Measurements from ENCODE around the gene SLC25A22.

The SLC25A22 gene

DNA sequence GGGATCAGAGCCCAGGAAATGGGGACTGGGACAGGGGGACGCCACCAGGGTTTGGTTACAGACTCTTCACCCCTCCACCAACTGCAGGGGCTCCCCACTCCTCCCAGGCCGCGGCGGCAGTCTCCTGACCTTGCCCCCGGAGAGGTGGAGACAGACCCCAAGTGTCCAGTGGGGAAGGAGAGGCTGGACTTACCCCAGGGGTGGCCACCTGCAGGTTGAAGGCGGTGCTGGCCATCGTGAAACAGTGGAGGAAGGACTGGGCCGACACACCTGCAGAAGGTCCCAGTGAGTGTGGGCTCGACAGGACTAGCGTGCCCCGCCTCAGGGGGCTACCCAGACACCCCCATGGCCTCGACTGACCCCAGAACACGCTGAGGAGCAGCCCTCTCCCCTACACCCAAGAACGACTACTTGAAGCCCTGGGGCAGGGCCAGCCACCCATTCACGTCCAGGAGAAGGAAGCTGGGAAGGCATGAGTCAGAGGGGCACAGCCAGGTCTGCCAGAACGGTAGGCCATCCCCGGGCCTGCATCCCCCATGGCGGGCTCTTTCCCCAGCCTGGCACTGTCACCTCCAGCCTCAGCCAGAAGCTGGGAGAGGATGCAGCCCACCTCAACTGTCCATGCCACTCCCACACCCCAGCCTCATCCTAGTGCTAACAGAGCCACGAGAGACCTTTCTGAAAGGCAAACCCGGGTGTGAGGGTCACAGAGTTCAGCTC lies 23.0 kb downstream of the SLC25A22 start:
- Histone ChIP-seq H3K4me1 (ENCODE audit: low read depth, poor library complexity, severe bottlenecking) (peaks cover 12% of the 10 kb centered on the region), H3K79me2 (ENCODE audit: insufficient read depth, low read depth) (peaks cover 42% of the 10 kb centered on the region), H3K4me3 (IDR thresholded peaks at IDR 0.05; ENCODE audit: insufficient read depth, low read depth, low read length) (no peak overlapping the region), H4K20me1 (ENCODE audit: insufficient read depth) (no peaks in the 10 kb centered on the region), H3K27me3 (ENCODE audit: insufficient read depth, low read depth) (no peaks in the 10 kb centered on the region), H3K4me2 (no peak overlapping the region), H3K9ac (no peak overlapping the region), H3K27ac (no peak overlapping the region), H2AFZ (ENCODE audit: low read depth) (no peak overlapping the region), H3K36me3 (ENCODE audit: insufficient read depth) (no peaks in the 10 kb centered on the region)
- TF ChIP-seq, protein P1, sequence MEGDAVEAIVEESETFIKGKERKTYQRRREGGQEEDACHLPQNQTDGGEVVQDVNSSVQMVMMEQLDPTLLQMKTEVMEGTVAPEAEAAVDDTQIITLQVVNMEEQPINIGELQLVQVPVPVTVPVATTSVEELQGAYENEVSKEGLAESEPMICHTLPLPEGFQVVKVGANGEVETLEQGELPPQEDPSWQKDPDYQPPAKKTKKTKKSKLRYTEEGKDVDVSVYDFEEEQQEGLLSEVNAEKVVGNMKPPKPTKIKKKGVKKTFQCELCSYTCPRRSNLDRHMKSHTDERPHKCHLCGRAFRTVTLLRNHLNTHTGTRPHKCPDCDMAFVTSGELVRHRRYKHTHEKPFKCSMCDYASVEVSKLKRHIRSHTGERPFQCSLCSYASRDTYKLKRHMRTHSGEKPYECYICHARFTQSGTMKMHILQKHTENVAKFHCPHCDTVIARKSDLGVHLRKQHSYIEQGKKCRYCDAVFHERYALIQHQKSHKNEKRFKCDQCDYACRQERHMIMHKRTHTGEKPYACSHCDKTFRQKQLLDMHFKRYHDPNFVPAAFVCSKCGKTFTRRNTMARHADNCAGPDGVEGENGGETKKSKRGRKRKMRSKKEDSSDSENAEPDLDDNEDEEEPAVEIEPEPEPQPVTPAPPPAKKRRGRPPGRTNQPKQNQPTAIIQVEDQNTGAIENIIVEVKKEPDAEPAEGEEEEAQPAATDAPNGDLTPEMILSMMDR (conservative IDR thresholded peaks at IDR 0.05; ENCODE audit: low read depth, low read length) = no peak

DNA sequence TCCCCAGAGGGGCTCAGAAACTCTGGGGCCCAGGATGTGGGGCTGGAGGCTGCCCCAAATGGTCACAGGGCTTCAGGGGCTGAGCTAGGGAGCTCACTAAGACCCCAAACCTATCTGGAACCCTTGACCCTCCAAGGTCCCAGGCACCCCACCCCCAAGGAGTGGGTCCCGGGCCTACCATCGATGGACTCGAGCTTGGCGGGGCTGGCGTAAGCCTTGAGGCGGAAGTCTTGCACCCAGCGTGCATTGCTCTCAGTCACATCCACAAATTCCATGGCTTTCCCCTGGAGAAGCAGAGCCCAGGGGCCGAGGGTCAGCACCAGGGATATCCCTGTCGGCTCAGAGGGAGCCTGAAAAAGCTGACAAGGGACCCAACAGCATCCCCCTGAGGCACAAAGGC lies 24.3 kb downstream of the SLC25A22 start:
- Histone ChIP-seq H3K27me3 (ENCODE audit: insufficient read depth, low read depth) (no peaks in the 10 kb centered on the region), H3K4me3 (IDR thresholded peaks at IDR 0.05; ENCODE audit: insufficient read depth, low read depth, low read length) (no peak overlapping the region), H3K79me2 (ENCODE audit: insufficient read depth, low read depth) (peaks cover 42% of the 10 kb centered on the region), H3K9ac (no peak overlapping the region), H4K20me1 (ENCODE audit: insufficient read depth) (no peaks in the 10 kb centered on the region), H3K4me1 (ENCODE audit: low read depth, poor library complexity, severe bottlenecking) (peaks cover 12% of the 10 kb centered on the region), H3K36me3 (ENCODE audit: insufficient read depth) (no peaks in the 10 kb centered on the region), H3K27ac (no peak overlapping the region), H3K4me2 (no peak overlapping the region), H2AFZ (ENCODE audit: low read depth) (no peak overlapping the region)
- TF ChIP-seq, protein P1 (conservative IDR thresholded peaks at IDR 0.05; ENCODE audit: low read depth, low read length) = no peak

DNA sequence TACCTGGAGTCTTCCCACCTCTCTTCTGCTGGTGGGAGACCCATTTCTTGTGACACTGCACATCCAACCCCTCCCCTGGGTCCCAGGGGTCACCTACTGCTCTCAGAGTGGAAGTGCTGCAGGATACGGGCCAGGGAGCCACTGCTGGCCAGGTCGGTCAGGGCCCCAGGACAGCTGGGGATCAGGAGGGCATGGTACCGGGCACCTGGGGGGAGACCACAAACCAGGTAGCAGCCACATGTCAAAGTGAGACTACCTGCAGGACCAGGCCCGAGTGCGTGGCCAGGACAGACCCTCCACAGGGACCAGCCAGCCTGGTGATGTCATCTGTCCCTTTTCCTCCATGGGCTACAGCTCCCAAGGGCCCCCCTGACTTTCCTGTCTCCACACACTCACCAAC lies 24.7 kb downstream of the SLC25A22 start:
- Histone ChIP-seq H3K4me1 (ENCODE audit: low read depth, poor library complexity, severe bottlenecking) (peaks cover 9% of the 10 kb centered on the region), H3K79me2 (ENCODE audit: insufficient read depth, low read depth) (peaks cover 42% of the 10 kb centered on the region), H4K20me1 (ENCODE audit: insufficient read depth) (no peaks in the 10 kb centered on the region), H2AFZ (ENCODE audit: low read depth) (no peak overlapping the region), H3K9ac (no peak overlapping the region), H3K4me3 (IDR thresholded peaks at IDR 0.05; ENCODE audit: insufficient read depth, low read depth, low read length) (no peak overlapping the region), H3K4me2 (no peak overlapping the region), H3K27ac (no peak overlapping the region), H3K36me3 (ENCODE audit: insufficient read depth) (no peaks in the 10 kb centered on the region), H3K27me3 (ENCODE audit: insufficient read depth, low read depth) (no peaks in the 10 kb centered on the region)
- TF ChIP-seq, protein P1 (conservative IDR thresholded peaks at IDR 0.05; ENCODE audit: low read depth, low read length) = no peak

DNA sequence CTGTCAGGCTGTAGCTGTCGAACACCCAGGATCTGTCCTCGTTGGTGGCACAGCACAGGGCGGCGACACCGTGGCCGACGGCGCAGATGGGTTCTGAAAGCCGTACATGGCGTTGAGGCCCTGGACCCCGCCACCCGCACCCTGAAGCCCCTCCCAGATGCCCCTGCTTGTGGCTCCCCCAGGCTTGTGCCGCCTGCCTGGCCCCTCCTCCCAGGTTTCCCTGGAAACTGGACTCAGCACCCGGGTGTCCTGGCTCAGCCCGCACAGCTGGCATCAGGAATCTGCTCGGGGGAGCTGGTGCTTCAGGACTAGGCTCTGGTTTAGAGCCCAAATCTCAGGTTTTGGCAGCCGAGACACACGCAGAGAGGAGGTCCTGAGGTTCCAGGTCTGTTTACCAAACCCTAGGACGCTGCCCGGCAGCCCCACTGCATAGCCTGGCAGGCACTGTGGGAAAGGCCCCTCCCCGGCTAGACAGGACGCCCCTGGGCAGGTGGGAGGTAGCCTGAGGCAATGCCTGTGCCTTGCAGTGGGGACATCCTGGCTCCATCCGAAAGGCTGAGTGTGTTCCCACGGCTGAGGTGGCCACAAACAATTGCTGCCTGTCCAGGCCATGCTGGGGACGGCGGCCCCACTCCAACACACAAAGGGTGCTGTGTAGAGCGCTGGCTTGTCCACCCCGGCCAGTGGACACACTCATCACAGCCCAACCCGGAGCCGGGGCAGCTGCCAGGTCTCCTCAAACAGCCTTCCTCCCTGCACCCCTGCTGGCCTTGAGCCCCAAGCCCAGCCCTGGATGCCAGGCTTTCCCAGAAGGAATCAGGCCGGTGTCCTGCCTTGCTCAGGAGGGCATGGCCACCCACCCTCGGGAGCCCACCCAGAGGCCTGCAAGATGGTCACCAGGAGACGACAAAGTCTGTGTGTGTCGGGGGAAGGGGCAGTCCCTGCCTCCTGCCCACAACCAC lies 25.4 kb downstream of the SLC25A22 start:
- H3K79me2 ChIP-seq (ENCODE audit: insufficient read depth, low read depth) = peaks cover 42% of the 10 kb centered on the region
- H3K27ac ChIP-seq = no peak overlapping the region
- no peaks in the 10 kb centered on the region for H3K27me3 ChIP-seq (ENCODE audit: insufficient read depth, low read depth)
- H2AFZ ChIP-seq (ENCODE audit: low read depth) = no peak overlapping the region
- H3K4me2 ChIP-seq = no peak overlapping the region
- no peak overlapping the region for H3K4me3 ChIP-seq (IDR thresholded peaks at IDR 0.05; ENCODE audit: insufficient read depth, low read depth, low read length)
- H4K20me1 ChIP-seq (ENCODE audit: insufficient read depth) = no peaks in the 10 kb centered on the region
- no peaks in the 10 kb centered on the region for H3K36me3 ChIP-seq (ENCODE audit: insufficient read depth)
- H3K9ac ChIP-seq = no peak overlapping the region
- H3K4me1 ChIP-seq (ENCODE audit: low read depth, poor library complexity, severe bottlenecking) = peaks cover 7% of the 10 kb centered on the region
- TF ChIP-seq, protein P1 (conservative IDR thresholded peaks at IDR 0.05; ENCODE audit: low read depth, low read length) = no peak
